GM20431 (cell line): ENCODE results near the gene IL26.

Source experiments
- in situ Hi-C: fragments of 300-500 bp; cut with MseI, MboI; formaldehyde crosslinking; loops from one replicate; pipeline ENCODE4 v1.15.0; 2020; ENCODE audit warnings: low sequenced_read_pairs; ENCODE audit not compliant: unreplicated experiment

Gene IL26

GRCh38 chr12:68225576-68226476 is at the start of gene IL26:
IL26 (minus strand) TSS chr12:68225810; CDS start chr12:68225756, 54 bp downstream.
- in situ Hi-C loops = no loop called here

DNA sequence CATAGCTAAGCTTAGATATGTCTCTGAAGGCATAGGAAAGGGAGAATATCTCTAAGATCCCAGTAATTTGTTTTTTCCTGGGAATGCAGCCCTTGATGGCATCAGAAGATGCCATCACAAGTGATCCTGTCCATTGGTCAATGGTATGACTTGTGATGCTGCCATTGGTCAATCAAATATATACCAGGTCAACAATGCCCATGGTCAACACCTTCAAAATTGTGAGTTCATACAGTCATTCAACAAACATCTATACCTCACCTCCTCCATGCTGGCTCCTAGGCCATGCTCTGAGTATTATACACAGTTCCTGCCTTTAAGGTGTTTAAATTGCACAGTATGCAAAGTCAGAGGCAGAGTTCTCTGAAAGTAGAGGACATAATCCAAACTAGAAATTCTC is 47.1 kb upstream of the IL26 start:
- in situ Hi-C loops = no loop called here

GRCh38 chr12:68271346-68271745 is 45.7 kb upstream of the IL26 start:
- in situ Hi-C loops = no loop called here

DNA sequence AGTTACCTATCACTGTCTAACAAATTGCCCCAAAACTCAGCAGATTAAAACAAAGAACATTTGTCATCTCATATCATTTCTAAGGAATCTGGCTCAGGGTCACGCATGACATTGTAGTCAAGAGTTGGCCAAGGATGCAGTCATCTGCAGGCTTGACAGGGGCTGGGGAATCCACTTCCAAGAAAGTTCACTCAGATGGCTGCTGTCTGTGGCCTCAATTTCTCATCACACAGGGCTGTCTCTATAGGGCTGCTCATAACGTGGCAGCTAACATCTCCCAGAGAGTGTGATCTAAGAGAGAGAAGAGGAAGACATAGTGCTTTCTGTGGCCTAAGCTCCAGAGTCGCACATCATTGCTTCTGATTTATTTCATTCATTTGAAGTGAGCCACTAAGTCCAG is 44.7 kb upstream of the IL26 start:
- in situ Hi-C loops = no loop called here

DNA sequence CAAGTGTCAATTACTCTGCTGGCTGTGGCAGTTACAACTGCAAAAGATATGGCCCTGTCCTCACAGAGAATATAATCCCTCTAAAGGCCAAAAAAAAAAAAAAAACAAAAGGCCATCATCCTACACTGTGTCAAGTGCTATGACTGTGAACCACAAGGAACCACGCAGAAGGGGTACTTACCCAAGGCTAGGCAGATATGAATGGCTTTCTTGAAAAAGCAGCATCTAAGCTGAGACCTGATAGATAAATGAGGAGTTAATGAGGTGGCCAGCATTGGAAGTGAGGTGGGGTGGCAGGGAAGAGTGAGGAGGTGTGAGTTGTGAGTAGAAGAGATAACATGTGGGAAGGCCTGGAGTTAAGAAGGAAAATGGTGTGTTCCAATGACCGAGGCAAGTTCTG is 44.2 kb upstream of the IL26 start:
- in situ Hi-C loops = no loop called here

DNA sequence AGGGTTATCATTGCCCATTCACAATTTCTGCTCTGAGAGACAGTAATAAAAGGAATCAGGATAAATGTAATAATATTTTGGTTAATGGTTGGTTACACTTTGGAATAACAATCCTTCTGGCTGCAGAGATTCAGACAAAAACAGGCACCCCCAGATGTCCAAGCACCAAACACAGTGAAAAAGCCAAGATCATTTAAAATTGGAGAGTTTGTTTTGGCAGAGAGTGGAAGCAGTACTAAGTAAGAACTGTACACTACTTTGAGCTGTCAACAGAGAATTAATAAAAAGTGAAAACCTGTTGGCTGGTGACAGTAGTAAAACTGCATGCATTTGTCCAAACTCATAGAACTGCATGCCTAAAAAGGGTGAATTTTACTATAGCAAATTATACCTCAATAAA is 43.4 kb upstream of the IL26 start:
- in situ Hi-C loops = no loop called here

DNA sequence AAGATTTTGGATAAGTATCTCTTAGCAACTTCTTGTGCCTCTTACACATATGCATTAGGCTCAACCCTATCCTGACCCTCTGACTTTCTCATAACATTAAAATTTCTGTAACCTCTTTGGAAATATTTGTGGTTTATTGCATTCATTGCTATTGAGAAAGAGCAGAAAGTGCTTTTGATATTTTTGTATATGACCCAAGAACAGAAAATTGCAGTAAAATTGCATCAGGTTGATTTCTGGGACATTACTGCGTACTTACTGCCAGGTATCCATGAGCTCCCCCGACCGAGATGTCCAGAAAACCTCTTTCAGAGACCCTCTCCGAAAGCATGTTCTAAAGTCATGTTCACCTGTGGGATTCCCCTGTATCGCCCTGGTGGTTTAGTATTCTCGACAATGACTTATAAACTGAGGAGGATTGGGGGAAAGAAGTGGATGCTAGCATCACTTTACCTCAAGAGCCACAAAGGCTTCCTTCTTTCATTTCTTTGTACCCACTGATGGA is 42.3 kb upstream of the IL26 start:
- in situ Hi-C loops = no loop called here

DNA sequence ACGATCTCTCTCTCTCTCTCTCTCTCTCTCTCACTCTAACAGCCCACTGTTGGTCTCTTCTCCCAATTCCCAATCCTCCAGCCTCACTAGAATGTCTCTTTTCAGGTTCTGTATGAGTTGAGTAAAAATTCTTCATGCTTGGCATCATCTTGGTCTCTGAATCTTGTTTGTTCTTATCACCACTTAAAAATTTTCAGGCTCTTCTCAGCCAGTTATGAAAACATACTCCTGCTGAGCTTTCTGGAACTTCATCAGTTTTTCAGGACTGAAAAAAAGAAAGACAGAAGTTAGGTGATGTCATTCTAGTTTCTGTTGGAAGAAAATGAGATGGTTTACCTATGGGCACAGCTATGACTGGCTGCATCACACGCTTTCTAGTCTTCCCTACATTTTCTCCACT is 39.2 kb upstream of the IL26 start:
- in situ Hi-C loops = no loop called here

- in situ Hi-C loops = no loop called here
Measured at GRCh38 chr12:68264158-68264855, 38.7 kb upstream of the IL26 start.

DNA sequence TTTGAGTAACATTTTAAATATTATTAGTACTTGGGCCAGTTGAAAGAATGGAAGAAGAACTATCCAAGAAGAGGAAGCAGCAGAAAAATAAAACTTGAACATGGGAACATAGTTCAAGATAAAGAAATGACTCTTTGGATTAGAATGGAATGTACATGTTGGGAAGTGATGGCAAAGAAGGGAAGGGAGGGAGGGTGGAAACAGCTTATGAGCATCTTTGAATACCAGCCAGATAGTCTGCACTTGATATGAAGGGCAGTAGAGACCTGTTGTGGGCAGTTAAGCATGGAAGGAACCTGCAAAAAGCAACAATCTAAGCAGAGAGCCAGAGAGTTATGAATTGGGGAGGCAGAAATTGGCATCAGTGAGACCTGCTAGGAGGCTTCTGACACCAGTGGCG is 37.8 kb upstream of the IL26 start:
- in situ Hi-C loops = no loop called here

DNA sequence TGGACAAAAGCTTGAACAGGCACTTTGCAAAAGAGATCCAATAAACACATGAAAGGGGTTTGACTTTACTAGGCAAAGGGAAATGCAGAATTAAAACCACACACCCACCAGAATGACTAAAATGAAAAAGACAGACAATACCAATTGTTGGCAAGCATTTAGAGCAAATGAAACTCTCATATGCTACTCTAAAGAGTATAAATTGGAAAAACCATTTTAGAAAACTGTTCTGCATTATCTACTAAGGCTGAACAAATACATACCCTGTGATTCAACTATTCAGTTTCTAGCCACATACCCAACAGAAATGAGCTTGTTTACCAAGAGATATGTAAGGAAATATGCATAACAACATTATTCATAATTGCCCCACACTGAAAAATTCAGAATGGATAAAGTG is 36.3 kb upstream of the IL26 start:
- in situ Hi-C loops = no loop called here

DNA sequence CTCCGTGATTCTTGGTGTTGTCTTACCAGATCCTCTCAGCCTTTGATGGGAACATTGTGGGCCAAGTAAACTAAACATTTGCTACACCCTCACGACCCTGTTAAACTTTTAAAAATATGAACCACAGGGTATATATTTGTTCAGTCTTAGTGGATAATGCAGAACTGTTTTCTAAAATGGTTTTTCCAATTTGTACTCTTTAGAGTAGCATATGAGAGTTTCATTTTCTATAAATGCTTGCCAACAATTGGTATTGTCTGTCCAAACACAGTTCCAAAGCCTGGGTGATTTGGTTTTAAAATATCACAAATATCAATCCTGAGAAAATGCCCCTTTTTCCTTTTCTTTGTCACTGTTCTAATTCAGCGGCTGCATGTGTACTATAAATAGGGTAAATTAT is 34.5 kb upstream of the IL26 start:
- in situ Hi-C loops = no loop called here

GRCh38 chr12:68259318-68259940 is 33.8 kb upstream of the IL26 start:
- in situ Hi-C loops = no loop called here

DNA sequence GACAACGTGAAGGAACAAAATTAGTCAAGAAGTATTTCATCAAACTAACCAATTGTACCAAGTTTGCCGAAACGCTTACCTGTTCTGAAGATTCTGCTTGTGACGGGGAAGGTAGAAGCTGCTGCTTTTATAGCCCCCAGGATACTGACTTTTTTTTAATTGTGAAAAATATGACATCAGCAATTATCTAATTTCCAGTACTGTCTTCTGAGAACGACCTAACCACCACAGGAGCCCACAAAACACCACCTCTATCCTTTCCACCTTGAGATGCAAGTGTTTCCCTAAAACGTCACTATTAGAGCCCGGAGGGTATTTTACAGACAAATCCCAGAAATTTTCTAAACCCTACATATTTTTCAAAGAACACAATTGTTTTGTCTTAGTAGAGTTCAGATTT is 27.9 kb upstream of the IL26 start, which contains the start of gene IL22:
TSS of gene IL22 (minus strand) at position 101 of the 400 bp plus-strand sequence. CDS start 156 bp downstream, outside the sequence.
- in situ Hi-C loops = no loop called here

DNA sequence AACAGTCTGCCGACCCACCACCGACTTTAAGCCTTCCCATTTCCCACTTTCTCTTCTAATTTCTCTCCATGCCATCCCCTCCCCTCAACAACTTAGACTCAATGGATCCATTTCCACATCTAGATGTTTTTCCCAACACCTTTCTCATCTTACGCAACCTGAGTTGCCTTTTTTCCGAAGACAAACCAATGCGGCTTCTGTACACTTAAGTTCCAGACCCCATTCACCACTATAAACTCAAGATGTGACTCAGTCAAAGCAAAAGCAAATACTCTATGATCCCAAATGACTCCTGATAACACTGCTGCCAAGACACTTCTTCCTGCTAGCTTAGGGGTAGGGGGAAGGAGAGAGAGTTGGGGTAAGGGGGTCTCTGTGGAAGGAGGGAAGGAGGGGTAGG is 26.5 kb upstream of the IL26 start:
- in situ Hi-C loops = no loop called here

DNA sequence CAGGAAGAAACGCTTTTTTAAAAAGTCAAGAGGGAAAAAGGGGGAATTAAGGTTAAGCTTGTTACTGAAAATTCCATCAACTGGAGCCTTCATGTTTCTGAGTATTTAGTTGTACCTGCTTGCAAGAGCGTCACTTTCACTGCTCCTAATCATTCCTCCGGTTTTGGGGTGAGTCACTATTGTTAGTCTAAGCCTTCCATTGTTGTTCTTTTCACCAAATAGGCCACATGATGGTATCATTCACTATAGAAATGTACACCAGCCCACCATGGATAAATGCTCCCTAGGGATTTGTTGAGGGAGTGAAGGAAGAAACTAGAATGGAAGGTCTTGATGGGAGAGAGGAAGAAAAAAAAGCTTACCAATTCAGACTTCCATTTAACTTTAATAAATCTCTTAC is 24.8 kb upstream of the IL26 start:
- in situ Hi-C loops = no loop called here

DNA sequence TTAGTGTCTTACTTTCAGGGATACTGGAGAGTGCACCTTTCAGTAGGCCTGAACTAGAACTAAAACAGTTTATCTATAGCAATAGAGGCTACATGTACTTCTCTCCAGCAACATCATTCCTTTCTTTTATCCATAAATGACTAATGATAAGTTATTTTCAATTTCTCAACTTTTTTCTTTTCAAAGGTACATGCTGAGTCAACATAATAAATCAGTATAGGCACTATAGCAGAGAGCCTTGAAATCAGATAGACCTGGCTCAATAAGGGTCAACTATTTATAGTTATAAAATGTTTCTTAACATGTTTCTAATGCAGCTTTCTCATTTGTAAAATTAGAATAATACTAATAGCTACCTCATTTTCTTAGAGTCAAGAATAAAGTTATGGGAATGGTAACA is 22.2 kb upstream of the IL26 start:
- in situ Hi-C loops = no loop called here

GRCh38 chr12:68246350-68246749 is 20.7 kb upstream of the IL26 start:
- in situ Hi-C loops = no loop called here

- in situ Hi-C loops = no loop called here
Measured at GRCh38 chr12:68245180-68246021, 19.8 kb upstream of the IL26 start.

DNA sequence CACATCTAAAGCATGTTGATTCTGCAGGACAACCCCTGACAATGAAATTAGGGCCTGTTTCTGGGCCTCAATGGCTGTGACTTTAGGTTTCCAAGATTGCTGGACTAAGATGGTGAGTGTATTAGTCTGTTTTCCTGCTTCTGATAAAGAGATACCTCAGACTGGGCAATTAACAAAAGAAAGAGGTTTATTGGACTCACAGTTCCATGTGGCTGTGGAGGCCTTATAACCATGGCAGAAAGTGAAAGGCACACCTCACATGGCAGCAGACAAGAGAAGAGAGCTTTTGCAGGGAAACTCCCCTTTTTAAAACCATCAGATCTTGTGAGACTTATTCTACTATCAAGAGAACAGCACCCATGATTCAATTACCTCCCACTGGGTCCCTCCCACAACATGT is 17.2 kb upstream of the IL26 start:
- in situ Hi-C loops = no loop called here
